IPS-18c (cell line): ENCODE measurements around the gene PFKFB2.

Source experiments
- H3K4me3 ChIP-seq: 2 replicates; pipeline ENCODE4 v1.7.0; 2013; ENCODE audit warnings: low read depth, mild to moderate bottlenecking, low read length, moderate library complexity; ENCODE audit not compliant: insufficient read depth
- H3K9me3 ChIP-seq: one replicate; pipeline ENCODE4 v1.6.1; 2013; ENCODE audit warnings: mild to moderate bottlenecking, low read length, moderate library complexity; ENCODE audit not compliant: control insufficient read depth, insufficient read depth

Gene PFKFB2

DNA sequence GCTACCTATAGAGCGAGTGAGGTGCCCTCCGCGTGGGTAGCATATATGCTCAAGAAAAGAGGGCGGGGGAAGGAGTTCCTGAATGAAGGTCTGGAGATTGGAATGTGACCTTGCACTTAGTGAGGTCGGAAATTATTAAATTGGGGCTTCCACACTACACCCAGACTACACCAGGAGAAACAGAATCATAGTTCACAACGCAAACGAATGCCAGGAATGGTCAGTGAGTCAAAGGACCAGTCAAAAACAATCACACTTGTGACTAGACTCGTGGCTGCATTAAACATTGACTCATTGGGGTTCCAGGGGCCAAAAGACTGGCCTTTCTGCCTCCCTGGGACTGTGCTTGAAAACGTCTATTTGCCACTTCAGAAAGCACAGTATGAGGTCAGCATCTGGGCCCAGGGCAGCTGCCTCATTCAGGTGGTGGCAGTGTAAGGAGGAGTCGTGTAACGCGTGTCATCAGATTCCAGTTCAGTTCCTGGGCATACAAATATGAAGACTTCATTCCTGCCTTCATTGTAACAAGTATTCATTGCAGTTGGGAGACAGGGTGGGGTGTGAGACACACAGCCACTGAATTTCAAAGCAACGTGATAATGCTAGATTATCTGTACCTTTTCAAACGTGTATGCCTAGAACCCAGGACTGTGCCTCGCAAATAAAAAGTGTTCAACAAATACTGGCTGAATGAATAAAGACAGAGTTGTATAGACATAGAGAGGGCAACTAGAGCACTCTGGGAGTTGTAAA, 1.7 kb upstream of the PFKFB2 start, which contains the start of gene YOD1:
TSS of gene YOD1 (minus strand) at position 18 of the 753 bp plus-strand sequence. CDS start 178 bp downstream, outside the sequence.
- Histone ChIP-seq H3K9me3 (peaks cover 2% of the 10 kb centered on the region), H3K4me3 (peak within 1 kb of the TSS; percentile 100)

DNA sequence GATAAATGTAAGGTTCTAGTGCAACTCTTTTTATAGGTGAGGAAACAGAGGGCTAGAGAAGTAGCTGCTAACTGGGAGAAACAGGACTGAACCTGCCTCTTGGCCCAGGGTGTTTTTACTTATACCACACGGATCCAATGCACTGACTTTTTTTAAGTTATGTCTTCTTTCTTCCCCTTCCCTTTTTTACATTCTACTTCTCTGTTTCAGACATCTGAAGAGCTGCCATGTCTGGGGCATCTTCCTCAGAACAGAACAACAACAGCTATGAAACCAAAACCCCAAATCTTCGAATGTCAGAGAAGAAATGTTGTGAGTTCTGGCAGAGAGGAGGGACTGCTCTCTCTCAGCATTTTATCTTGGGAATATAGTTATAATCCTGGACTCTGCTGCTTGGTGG, 1.4 kb downstream of the PFKFB2 start:
- Histone ChIP-seq H3K9me3 (peaks cover 4% of the 10 kb centered on the region), H3K4me3 (no peak overlapping the region)

DNA sequence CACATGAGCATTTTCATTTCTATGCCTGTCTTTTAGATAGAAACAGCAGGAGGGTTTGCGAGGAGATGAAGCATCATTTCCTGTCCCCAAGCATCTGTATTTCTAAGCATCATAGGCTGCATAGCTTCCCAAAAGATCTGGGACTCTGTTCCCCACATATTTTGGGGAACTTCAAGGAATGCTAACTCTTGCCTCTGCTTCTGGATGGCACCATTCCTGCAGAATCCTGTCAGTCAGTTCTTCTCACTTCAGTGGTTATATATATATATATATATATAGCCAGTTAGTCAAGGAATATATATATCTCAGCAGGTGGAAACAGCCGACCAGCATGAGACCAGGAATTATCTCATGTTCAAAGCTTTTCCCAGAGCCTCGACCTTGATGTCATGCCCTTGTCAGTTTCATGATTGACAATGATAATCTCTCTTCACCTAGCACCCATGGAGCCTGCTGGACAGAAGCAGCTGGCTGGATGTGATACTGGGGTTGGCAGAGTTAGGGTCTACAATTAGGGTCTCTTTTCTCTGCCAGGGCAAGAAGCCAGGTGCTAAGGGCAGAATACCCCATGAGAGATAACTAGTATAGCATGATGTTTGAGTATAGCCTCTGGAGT, 2.4 kb downstream of the PFKFB2 start:
- Histone ChIP-seq H3K9me3 (peaks cover 4% of the 10 kb centered on the region), H3K4me3 (no peak overlapping the region)

DNA sequence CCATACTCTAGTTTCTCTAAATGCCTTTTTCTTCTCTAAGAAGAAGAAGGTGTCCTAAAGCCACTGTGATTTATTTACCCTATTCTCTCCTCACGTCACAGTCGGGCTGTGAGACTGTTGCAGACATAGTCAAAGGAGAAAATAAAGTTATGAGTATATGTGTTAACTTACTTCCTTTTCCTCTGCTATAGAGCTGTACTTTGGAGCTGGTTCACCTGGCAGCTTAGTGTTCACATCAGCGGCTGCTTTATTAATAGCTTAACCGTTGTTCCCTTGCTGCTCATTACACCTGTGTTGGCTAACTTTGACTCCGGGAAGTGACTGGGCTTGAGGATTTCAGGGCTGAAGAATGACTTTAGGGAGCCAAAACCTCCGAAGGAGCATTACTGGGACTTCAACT, 3.6 kb downstream of the PFKFB2 start:
- no peak overlapping the region for H3K4me3 ChIP-seq

DNA sequence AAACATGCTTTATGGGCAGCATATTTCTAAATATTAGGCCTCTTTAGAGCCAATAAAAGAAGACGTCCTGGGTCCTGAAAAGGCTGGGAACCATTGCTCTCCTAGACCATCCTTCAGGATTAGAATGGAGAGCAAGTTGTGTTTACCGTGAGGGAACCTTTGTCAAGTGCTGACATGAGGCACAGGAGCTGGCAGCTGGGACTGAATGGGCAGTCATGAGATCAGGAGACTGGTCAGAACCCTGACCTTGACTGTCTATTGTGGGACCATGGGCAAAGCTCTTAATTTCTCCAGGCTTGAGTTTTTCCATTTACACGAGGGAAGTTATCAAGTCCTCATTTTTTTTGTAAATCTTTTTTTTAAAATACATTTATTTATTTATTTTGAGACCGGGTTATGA, 5.2 kb downstream of the PFKFB2 start:
- peaks cover 2% of the 10 kb centered on the region for H3K9me3 ChIP-seq
- no peak overlapping the region for H3K4me3 ChIP-seq

More for the DNA sequence above, 3.6 kb downstream of the PFKFB2 start:
- H3K9me3 ChIP-seq = peaks cover 4% of the 10 kb centered on the region

DNA sequence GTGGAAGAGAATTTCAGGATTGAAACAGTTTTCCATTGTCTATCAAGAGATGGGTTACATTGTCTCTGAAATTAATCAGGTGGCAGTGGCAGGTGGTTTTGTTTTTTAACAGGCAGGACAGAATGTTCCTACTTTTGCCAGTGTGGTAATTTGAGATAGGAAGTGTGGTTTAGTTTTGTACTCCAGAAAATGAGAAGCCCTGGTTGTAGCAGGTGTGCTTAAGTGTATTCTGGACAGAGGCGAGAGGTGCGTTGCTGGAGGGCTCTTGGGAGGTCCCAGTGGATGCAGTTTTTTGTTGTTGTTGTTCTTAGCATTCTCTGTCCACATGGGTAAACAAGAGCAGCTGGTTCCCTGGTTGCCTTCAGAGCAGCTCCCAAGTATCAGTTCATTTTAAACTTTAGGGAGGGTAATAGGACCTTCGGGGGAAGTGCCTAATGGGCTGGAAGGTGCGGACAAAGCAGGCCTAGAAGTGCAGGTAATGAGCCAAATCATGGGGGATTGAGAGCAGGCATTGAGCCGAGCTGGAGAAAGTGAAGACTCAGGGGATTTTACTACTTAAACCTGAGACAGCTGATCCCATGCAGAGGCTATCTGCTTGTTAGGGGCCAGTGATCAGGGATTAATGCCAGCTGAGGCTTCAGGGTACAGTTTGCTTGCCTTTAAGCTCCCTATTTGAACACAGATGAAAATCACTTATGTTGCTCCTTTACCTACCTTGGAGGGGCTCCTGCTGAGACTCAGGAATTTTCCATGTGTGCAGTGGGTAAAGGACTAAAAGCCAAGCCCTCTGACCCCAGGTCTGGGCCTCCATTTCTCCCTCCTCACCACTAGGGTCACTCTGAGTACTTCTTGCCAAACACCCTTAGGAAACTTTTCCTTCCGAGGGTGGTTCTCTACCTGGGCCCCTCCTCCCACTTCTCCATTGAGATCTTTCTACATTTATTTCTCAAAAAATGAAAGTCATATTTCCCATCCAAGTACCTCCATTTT, 6.1 kb downstream of the PFKFB2 start:
- Histone ChIP-seq H3K9me3 (peaks cover 2% of the 10 kb centered on the region), H3K4me3 (no peak overlapping the region)

DNA sequence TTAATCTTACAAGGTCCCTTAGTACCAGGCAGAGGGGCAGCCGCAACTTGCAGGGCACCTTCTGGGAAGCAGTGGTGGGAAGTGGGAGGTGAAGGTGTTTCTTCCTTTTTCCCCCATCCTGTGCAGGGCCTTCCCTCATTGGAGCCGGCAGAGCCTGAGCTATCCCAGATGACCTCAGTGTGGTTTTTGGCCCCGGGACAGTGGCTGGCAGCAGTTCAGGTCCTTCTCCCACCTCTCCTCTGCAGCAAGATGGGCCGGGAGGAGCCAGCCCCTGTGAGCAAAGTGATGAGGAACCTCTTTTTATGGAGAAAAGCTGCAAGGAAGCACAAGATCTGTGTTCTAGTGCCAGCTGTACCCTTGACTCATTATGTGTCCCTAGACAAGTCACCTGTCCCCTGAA, 6.8 kb downstream of the PFKFB2 start:
- peaks cover 2% of the 10 kb centered on the region for H3K9me3 ChIP-seq
- H3K4me3 ChIP-seq = no peak overlapping the region

DNA sequence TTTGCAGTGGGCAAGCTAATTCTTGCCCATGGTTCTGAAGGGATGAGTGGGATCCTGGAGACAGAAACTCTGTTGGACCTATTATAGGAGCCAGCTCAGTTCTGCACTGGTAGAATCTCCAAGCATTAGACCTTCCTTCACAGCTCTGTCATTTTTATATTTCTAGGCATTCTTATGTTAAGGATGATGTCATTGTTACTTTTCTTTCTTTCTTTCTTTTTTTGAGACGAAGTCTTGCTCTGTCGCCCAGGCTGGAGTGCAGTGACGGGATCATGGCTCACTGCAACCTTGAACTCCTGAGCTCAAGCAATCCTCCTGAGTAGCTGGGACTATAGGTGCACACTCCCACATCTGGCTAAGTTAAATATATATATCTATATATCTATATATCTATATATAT, 7.5 kb downstream of the PFKFB2 start:
- H3K4me3 ChIP-seq = no peak overlapping the region
- H3K9me3 ChIP-seq = peaks cover 2% of the 10 kb centered on the region

DNA sequence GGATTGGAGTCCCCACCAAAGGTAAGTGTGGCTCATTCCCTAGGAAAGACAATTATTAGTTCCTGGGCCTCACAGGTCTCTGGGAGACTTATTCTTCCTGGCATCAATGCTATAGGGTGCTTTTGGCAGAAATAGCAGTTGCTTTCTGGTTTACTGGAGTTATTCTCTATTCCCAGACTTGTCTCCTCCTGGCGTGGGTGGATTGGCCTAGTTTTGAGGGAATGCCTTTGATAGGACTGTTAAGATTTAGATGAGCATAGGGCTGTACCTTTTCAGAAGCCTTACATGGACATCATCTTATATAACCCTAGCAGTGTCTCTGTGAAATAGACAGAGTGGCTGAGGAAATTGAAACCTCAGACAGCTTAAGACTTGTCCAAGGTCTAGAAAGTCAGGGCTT, 9.0 kb downstream of the PFKFB2 start:
- peaks cover 2% of the 10 kb centered on the region for H3K9me3 ChIP-seq
- no peak overlapping the region for H3K4me3 ChIP-seq

DNA sequence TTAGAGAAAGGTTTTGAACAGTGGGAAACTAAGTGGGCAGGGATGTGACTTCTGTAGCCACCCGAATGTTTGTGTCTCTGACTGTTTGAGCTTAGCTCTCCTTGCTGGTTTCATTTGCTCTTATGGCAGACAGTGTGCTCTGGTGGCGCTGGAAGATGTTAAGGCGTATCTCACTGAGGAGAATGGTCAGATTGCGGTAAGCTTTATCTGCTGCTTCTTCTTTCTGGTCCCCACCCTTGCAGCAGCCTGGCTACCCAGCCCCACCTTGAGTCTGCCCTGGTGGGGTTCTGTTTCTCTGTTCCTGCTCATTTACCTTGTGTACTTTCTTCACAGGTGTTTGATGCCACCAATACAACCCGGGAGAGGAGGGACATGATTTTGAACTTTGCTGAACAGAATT, 9.9 kb downstream of the PFKFB2 start:
- peaks cover 2% of the 10 kb centered on the region for H3K9me3 ChIP-seq
- no peak overlapping the region for H3K4me3 ChIP-seq

DNA sequence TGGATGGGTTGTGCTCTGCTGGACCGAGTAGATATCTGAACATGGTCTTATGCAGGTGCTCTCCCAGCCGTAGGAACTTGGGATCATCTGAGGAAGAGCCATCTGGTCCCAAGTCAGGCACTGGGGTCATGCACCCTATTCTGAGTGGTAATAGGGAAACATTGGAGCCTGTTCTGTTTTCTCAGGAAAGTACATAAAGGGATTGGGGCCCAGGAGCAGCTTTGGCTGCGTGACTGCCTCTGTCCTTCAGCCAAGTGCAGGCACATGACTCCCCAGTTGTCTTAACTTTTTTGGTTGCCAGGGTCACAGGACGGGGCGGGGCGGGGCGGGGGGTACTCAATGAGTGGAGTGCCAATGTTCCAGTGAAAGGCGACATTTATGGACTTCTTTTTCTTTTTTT, 11.5 kb downstream of the PFKFB2 start:
- no peaks in the 10 kb centered on the region for H3K9me3 ChIP-seq
- no peak overlapping the region for H3K4me3 ChIP-seq

DNA sequence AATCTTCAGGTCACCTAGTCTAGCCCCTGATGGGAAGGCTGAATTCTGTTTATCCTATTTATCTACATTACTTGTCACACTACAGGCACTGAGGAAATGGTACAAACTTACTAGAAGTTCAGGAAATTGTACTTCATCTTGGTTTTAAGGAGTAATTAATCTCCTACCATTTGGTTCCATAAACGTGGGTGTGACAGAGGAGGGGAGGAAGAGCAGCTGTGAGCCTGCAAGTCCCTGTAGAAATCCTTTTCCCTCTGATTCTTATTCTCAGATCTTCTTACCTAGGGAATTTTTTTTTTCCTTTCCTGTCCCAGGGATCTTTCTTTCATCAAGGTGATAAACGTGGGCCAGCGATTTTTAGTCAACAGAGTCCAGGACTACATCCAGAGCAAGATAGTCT, 14.1 kb downstream of the PFKFB2 start:
- no peaks in the 10 kb centered on the region for H3K9me3 ChIP-seq
- H3K4me3 ChIP-seq = no peak overlapping the region

DNA sequence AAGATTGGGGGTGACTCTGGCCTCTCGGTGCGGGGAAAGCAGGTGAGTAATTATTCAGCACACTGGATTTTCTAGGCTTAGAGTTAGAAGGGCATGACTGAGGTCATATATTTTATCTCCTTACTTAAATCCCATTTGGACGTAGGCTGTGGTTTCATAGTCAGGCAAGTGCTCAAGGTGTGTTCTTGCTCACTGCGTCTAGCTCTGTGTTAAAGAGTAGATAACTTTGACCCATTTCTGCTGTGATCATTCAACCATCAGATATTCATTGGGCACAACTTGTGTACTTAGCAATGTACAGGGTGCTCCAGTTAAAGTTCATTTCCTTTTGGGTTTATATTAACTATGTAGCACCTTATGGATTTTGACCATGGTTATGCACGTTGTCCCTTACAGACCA, 14.6 kb downstream of the PFKFB2 start:
- Histone ChIP-seq H3K4me3 (no peak overlapping the region), H3K9me3 (no peaks in the 10 kb centered on the region)

DNA sequence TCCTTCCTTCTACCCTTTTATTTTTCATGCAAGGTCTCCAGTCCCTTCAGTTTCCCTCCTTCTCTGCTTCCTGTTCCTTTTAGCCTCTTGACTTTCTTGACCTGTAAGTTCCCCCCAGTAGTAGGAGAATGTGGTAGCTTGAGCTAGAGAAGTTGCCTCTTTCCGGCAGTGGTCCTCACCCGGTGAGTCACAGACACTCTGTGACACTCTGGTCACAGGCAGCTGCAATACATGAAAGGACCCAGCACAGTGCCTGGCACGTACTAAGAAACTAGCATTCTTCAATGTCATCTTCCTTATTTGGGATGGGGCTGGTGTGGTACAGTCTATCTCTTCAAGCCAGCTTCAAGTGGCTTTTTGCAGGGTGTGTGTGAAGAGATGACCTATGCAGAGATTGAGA, 16.0 kb downstream of the PFKFB2 start:
- H3K4me3 ChIP-seq = no peak overlapping the region
- no peaks in the 10 kb centered on the region for H3K9me3 ChIP-seq

DNA sequence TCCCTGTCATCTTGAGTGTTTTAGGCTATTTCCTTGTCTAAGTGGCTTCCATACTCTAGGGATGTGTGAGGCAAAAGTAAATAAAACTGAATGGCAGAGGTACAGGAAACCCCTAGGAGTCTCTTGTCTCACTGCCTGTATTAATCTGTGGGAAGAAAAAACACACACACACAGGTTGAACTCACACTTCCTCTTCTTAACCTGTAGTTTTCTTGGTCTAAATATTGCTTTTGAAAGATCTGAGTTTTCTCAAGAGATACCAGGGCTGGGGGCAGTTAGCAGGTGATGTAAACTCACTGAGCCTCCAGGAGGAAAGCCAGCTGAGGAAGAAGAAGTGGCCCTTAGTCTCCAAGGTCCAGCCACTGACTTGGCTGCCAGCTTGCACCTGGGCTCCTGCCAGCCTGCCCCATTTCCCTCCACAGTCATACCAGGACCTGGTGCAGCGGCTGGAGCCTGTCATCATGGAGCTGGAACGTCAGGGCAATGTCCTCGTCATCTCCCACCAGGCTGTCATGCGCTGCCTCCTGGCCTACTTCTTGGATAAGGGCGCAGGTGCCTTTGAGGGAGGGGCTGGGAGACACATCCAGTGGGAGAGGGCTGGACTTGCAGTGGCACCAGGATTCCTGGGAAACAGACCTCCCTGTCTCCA, 16.9 kb downstream of the PFKFB2 start:
- H3K9me3 ChIP-seq = no peaks in the 10 kb centered on the region
- H3K4me3 ChIP-seq = no peak overlapping the region

DNA sequence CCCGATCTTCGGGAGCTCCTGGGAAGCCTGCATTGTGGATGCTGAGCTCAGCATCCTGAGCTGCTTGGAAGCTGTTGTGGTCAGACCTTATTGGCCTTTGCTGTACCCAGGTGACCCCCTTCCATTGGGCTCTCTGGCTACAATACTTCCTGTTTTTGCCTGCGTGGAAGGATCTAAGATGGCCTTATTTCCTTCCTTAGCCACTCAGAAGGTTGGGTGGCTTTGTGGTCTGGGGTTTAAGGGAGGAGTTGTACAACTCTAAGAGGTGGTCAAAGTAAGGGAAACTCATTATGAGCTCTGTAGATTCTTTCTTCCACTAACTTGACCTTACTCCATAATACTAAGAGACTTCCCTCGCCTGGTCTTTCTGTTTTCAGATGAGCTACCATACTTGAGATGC, 17.7 kb downstream of the PFKFB2 start:
- no peak overlapping the region for H3K4me3 ChIP-seq
- no peaks in the 10 kb centered on the region for H3K9me3 ChIP-seq

DNA sequence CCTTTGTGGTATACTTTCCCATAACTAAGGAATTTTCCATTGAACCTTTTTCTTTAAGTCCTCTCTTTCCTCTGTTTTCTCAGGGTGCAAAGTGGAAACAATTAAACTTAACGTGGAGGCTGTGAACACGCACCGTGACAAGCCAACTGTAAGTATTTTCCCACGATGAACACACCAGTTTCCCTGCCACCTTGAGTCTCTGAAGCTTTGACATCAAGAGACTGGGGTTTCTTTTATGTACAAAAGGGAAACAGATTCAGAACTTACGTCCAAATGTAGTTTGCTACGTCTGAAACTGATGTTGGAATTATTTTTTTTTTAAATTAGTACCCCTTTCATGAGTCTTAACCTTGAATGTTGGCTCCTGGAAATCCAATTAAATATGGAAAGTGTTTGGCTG, 18.4 kb downstream of the PFKFB2 start:
- H3K4me3 ChIP-seq = no peak overlapping the region
- H3K9me3 ChIP-seq = no peaks in the 10 kb centered on the region
